ENCODE results near the gene CAVIN2.

Gene CAVIN2

GRCh38 chr2:191881982-191882816, 35.3 kb upstream of the CAVIN2 start:
- Histone ChIP-seq H2AFZ (ENCODE audit: low read length, unreplicated experiment) (no peak overlapping the region), H3K36me3 (ENCODE audit: insufficient read depth, low read length) (no peaks in the 10 kb centered on the region), H3K79me2 (ENCODE audit: control insufficient read depth, insufficient read depth, low read length, unreplicated experiment) (no peaks in the 10 kb centered on the region), H3K27me3 (ENCODE audit: insufficient read depth, low read length) (no peaks in the 10 kb centered on the region), H3K4me1 (ENCODE audit: control insufficient read depth, insufficient read depth, low read length, unreplicated experiment) (peaks cover 16% of the 10 kb centered on the region), H3K4me3 (ENCODE audit: low read depth, low read length) (no peak overlapping the region), H3K27ac (ENCODE audit: low read depth, low read length) (no peak overlapping the region)

GRCh38 chr2:191878548-191879279, 31.8 kb upstream of the CAVIN2 start:
- Histone ChIP-seq H2AFZ (ENCODE audit: low read length, unreplicated experiment) (no peak overlapping the region), H3K27ac (ENCODE audit: low read depth, low read length) (peak overlapping the region; percentile 45), H3K79me2 (ENCODE audit: control insufficient read depth, insufficient read depth, low read length, unreplicated experiment) (no peaks in the 10 kb centered on the region), H3K27me3 (ENCODE audit: insufficient read depth, low read length) (no peaks in the 10 kb centered on the region), H3K4me3 (ENCODE audit: low read depth, low read length) (no peak overlapping the region), H3K4me1 (ENCODE audit: control insufficient read depth, insufficient read depth, low read length, unreplicated experiment) (peaks cover 16% of the 10 kb centered on the region), H3K36me3 (ENCODE audit: insufficient read depth, low read length) (no peaks in the 10 kb centered on the region)

- H3K27me3 ChIP-seq (ENCODE audit: insufficient read depth, low read length), result no peaks in the 10 kb centered on the region
- peaks cover 16% of the 10 kb centered on the region for H3K4me1 ChIP-seq (ENCODE audit: control insufficient read depth, insufficient read depth, low read length, unreplicated experiment)
- H3K79me2 ChIP-seq (ENCODE audit: control insufficient read depth, insufficient read depth, low read length, unreplicated experiment), result no peaks in the 10 kb centered on the region
- peak overlapping the region; percentile 45; the same call in 1 of the 2 replicates for H3K27ac ChIP-seq (ENCODE audit: low read depth, low read length)
- H2AFZ ChIP-seq (ENCODE audit: low read length, unreplicated experiment), result no peak overlapping the region
- no peak overlapping the region for H3K4me3 ChIP-seq (ENCODE audit: low read depth, low read length)
- no peaks in the 10 kb centered on the region for H3K36me3 ChIP-seq (ENCODE audit: insufficient read depth, low read length)
These were observed 31.0 kb upstream of the CAVIN2 start for GRCh38 chr2:191877875-191878274.

GRCh38 chr2:191875859-191876258, 29.0 kb upstream of the CAVIN2 start:
- Histone ChIP-seq H2AFZ (ENCODE audit: low read length, unreplicated experiment) (no peak overlapping the region), H3K27ac (ENCODE audit: low read depth, low read length) (no peak overlapping the region), H3K4me1 (ENCODE audit: control insufficient read depth, insufficient read depth, low read length, unreplicated experiment) (peaks cover 16% of the 10 kb centered on the region), H3K36me3 (ENCODE audit: insufficient read depth, low read length) (no peaks in the 10 kb centered on the region), H3K27me3 (ENCODE audit: insufficient read depth, low read length) (no peaks in the 10 kb centered on the region), H3K79me2 (ENCODE audit: control insufficient read depth, insufficient read depth, low read length, unreplicated experiment) (no peaks in the 10 kb centered on the region), H3K4me3 (ENCODE audit: low read depth, low read length) (no peak overlapping the region)

GRCh38 chr2:191870744-191871143, 23.9 kb upstream of the CAVIN2 start:
- Histone ChIP-seq H3K27me3 (ENCODE audit: insufficient read depth, low read length) (no peaks in the 10 kb centered on the region), H2AFZ (ENCODE audit: low read length, unreplicated experiment) (no peak overlapping the region), H3K79me2 (ENCODE audit: control insufficient read depth, insufficient read depth, low read length, unreplicated experiment) (no peaks in the 10 kb centered on the region), H3K36me3 (ENCODE audit: insufficient read depth, low read length) (no peaks in the 10 kb centered on the region), H3K27ac (ENCODE audit: low read depth, low read length) (no peak overlapping the region), H3K4me3 (ENCODE audit: low read depth, low read length) (no peak overlapping the region), H3K4me1 (ENCODE audit: control insufficient read depth, insufficient read depth, low read length, unreplicated experiment) (peaks cover 20% of the 10 kb centered on the region)

GRCh38 chr2:191869781-191870180, 22.9 kb upstream of the CAVIN2 start:
- Histone ChIP-seq H2AFZ (ENCODE audit: low read length, unreplicated experiment) (no peak overlapping the region), H3K4me1 (ENCODE audit: control insufficient read depth, insufficient read depth, low read length, unreplicated experiment) (peaks cover 29% of the 10 kb centered on the region), H3K27me3 (ENCODE audit: insufficient read depth, low read length) (no peaks in the 10 kb centered on the region), H3K27ac (ENCODE audit: low read depth, low read length) (no peak overlapping the region), H3K4me3 (ENCODE audit: low read depth, low read length) (no peak overlapping the region), H3K79me2 (ENCODE audit: control insufficient read depth, insufficient read depth, low read length, unreplicated experiment) (no peaks in the 10 kb centered on the region), H3K36me3 (ENCODE audit: insufficient read depth, low read length) (no peaks in the 10 kb centered on the region)

GRCh38 chr2:191869178-191869577, 22.3 kb upstream of the CAVIN2 start:
- Histone ChIP-seq H3K4me1 (ENCODE audit: control insufficient read depth, insufficient read depth, low read length, unreplicated experiment) (peaks cover 35% of the 10 kb centered on the region), H3K36me3 (ENCODE audit: insufficient read depth, low read length) (no peaks in the 10 kb centered on the region), H2AFZ (ENCODE audit: low read length, unreplicated experiment) (no peak overlapping the region), H3K27ac (ENCODE audit: low read depth, low read length) (no peak overlapping the region), H3K4me3 (ENCODE audit: low read depth, low read length) (no peak overlapping the region), H3K79me2 (ENCODE audit: control insufficient read depth, insufficient read depth, low read length, unreplicated experiment) (no peaks in the 10 kb centered on the region), H3K27me3 (ENCODE audit: insufficient read depth, low read length) (no peaks in the 10 kb centered on the region)

GRCh38 chr2:191867507-191867847, 20.6 kb upstream of the CAVIN2 start:
- no peaks in the 10 kb centered on the region for H3K79me2 ChIP-seq (ENCODE audit: control insufficient read depth, insufficient read depth, low read length, unreplicated experiment)
- H3K27ac ChIP-seq (ENCODE audit: low read depth, low read length), result peak overlapping the region; percentile 93
- H2AFZ ChIP-seq (ENCODE audit: low read length, unreplicated experiment), result peak overlapping the region; percentile 62
- H3K4me3 ChIP-seq (ENCODE audit: low read depth, low read length), result peak overlapping the region; percentile 15; the same call in 1 of the 2 replicates
- H3K4me1 ChIP-seq (ENCODE audit: control insufficient read depth, insufficient read depth, low read length, unreplicated experiment), result peaks cover 46% of the 10 kb centered on the region
- no peaks in the 10 kb centered on the region for H3K27me3 ChIP-seq (ENCODE audit: insufficient read depth, low read length)
- no peaks in the 10 kb centered on the region for H3K36me3 ChIP-seq (ENCODE audit: insufficient read depth, low read length)

GRCh38 chr2:191866675-191867506, 20.0 kb upstream of the CAVIN2 start:
- Histone ChIP-seq H2AFZ (ENCODE audit: low read length, unreplicated experiment) (peak overlapping the region; percentile 78), H3K36me3 (ENCODE audit: insufficient read depth, low read length) (no peaks in the 10 kb centered on the region), H3K27ac (ENCODE audit: low read depth, low read length) (peak overlapping the region; percentile 93), H3K27me3 (ENCODE audit: insufficient read depth, low read length) (no peaks in the 10 kb centered on the region), H3K4me3 (ENCODE audit: low read depth, low read length) (peak overlapping the region; percentile 37; the same call in 1 of the 2 replicates), H3K4me1 (ENCODE audit: control insufficient read depth, insufficient read depth, low read length, unreplicated experiment) (peaks cover 52% of the 10 kb centered on the region), H3K79me2 (ENCODE audit: control insufficient read depth, insufficient read depth, low read length, unreplicated experiment) (no peaks in the 10 kb centered on the region)

- peak overlapping the region; percentile 93 for H3K27ac ChIP-seq (ENCODE audit: low read depth, low read length)
- H3K27me3 ChIP-seq (ENCODE audit: insufficient read depth, low read length), result no peaks in the 10 kb centered on the region
- H2AFZ ChIP-seq (ENCODE audit: low read length, unreplicated experiment), result peak overlapping the region; percentile 78
- peaks cover 52% of the 10 kb centered on the region for H3K4me1 ChIP-seq (ENCODE audit: control insufficient read depth, insufficient read depth, low read length, unreplicated experiment)
- H3K4me3 ChIP-seq (ENCODE audit: low read depth, low read length), result peak overlapping the region; percentile 37; the same call in 1 of the 2 replicates
- no peaks in the 10 kb centered on the region for H3K79me2 ChIP-seq (ENCODE audit: control insufficient read depth, insufficient read depth, low read length, unreplicated experiment)
- no peaks in the 10 kb centered on the region for H3K36me3 ChIP-seq (ENCODE audit: insufficient read depth, low read length)
These were observed 19.3 kb upstream of the CAVIN2 start for GRCh38 chr2:191866195-191866594.
